H1 (cell line): ENCODE measurements around the gene CIROP. TPM values are rescaled to one million over a fixed set of nuclear protein-coding genes. Genes with fewer than 3 reads are reported as not detected.

Source experiments
- CTCF ChIA-PET: fragments of 300-600 bp; sonication (Branson Sonifier 250); formaldehyde crosslinking; loops from one replicate; lab custom pipeline; 2021; ENCODE audit not compliant: partially characterized antibody; lab: Charles Lee
- POLR2A ChIA-PET: fragments of 300-600 bp; sonication (Branson Sonifier 250); formaldehyde crosslinking; loops from one replicate; lab custom pipeline; 2021; ENCODE audit warnings: inconsistent platforms; ENCODE audit not compliant: partially characterized antibody; lab: Charles Lee
- DNase-seq, 2 experiments: peaks; one replicate each; pipeline versions ENCODE4 v3.0.0 to v3.0.0-alpha.2; 2010 to 2022; ENCODE audit warnings: low spot score in 2 of 2, low read depth in 1 of 2, mixed read lengths in 1 of 2
- FAIRE-seq: peaks from 2 replicates; lab custom pipeline; 2011; peaks lifted over from hg19 to GRCh38; lab: Jason Lieb, UNC
- H2AFZ ChIP-seq: 2 replicates; pipeline ENCODE4 v1.8.1; 2012; ENCODE audit warnings: low read length, inconsistent platforms
- H2AK5ac ChIP-seq: 2 replicates; pipeline ENCODE4 v1.6.1; 2013; ENCODE audit warnings: low read depth, low read length
- H2BK120ac ChIP-seq: replicated peaks from 2 replicates; pipeline ENCODE3; 2013; ENCODE audit warnings: low read depth, low read length, inconsistent platforms
- H2BK12ac ChIP-seq: 2 replicates; pipeline ENCODE4 v1.6.1; 2013; ENCODE audit warnings: low read depth, low read length
- H2BK15ac ChIP-seq: 2 replicates; pipeline ENCODE4 v1.6.1; 2013; ENCODE audit warnings: low read length
- H2BK20ac ChIP-seq: 2 replicates; pipeline ENCODE4 v1.6.1; 2013; ENCODE audit warnings: low read length
- H2BK5ac ChIP-seq: 2 replicates; pipeline ENCODE4 v1.6.1; 2013; ENCODE audit warnings: low read depth, low read length
- H3K14ac ChIP-seq: 2 replicates; pipeline ENCODE4 v1.6.1; 2013; ENCODE audit warnings: inconsistent platforms; ENCODE audit not compliant: insufficient read length
- H3K18ac ChIP-seq: 2 replicates; pipeline ENCODE4 v1.6.1; 2013; ENCODE audit warnings: low read length; ENCODE audit errors: extremely low read depth
- H3K23ac ChIP-seq: 2 replicates; pipeline ENCODE4 v1.6.1; 2013; ENCODE audit warnings: inconsistent platforms; ENCODE audit not compliant: insufficient read length
- H3K23me2 ChIP-seq: 2 replicates; pipeline ENCODE4 v1.6.1; 2013; ENCODE audit warnings: low read depth, low read length
- H3K27ac ChIP-seq: 2 replicates; pipeline ENCODE4 v1.6.1; 2011; ENCODE audit warnings: low read depth, low read length, inconsistent platforms
- H3K27me3 ChIP-seq, 4 experiments: replicated peaks in 1 of 4; 1 replicate in 1 of 4; 2 replicates in 3 of 4; pipeline versions ENCODE4 v1.6.1 to v1.8.1; 2011 to 2013; ENCODE audit warnings: low read length in 3 of 4, mild to moderate bottlenecking in 3 of 4, inconsistent platforms in 2 of 4, mixed read lengths in 2 of 4, moderate library complexity in 1 of 4; ENCODE audit not compliant: control insufficient read depth in 3 of 4, insufficient read depth in 3 of 4; ENCODE audit errors: extremely low read depth in 1 of 4
- H3K36me3 ChIP-seq, 4 experiments: 2 replicates each; pipeline versions ENCODE4 v1.6.1 to v1.8.1; 2011 to 2013; ENCODE audit warnings: mild to moderate bottlenecking in 4 of 4, low read length in 3 of 4, moderate library complexity in 2 of 4, control low read depth in 1 of 4, inconsistent platforms in 1 of 4; ENCODE audit not compliant: insufficient read depth in 4 of 4, control insufficient read depth in 2 of 4
- H3K4ac ChIP-seq: replicated peaks from 2 replicates; pipeline ENCODE3; 2013; ENCODE audit warnings: low read length, low read depth, mixed read lengths, inconsistent platforms; ENCODE audit not compliant: insufficient read length
- H3K4me1 ChIP-seq, 4 experiments: replicated peaks in 1 of 4; 1 replicate in 1 of 4; 2 replicates in 3 of 4; pipeline versions ENCODE4 v1.6.1 to v1.8.1; 2011 to 2013; ENCODE audit warnings: low read length in 3 of 4, inconsistent platforms in 2 of 4, mixed read lengths in 1 of 4; ENCODE audit not compliant: insufficient read depth in 4 of 4, control insufficient read depth in 3 of 4
- H3K4me2 ChIP-seq, 2 experiments: 2 replicates each; pipeline versions ENCODE4 v1.6.1 to v1.8.1; 2011 to 2013; ENCODE audit warnings: low read depth in 2 of 2, low read length in 2 of 2, control low read depth in 1 of 2, inconsistent platforms in 1 of 2, mild to moderate bottlenecking in 1 of 2; ENCODE audit not compliant: insufficient read depth in 1 of 2
- H3K4me3 ChIP-seq, 4 experiments: fragments of 200-600, 300-600 bp in 1 of 4; sonication (generic), shearing (Covaris generic), sonication (Bioruptor Twin) in 1 of 4; 2 replicates each; pipeline versions ENCODE4 v1.5.1 to v1.8.1; 2011 to 2016; ENCODE audit warnings: low read length in 4 of 4, low read depth in 3 of 4, control low read depth in 2 of 4, inconsistent platforms in 2 of 4, mild to moderate bottlenecking in 2 of 4, mixed read lengths in 1 of 4, moderate library complexity in 1 of 4; ENCODE audit not compliant: insufficient read depth in 2 of 4; ENCODE audit errors: extremely low read depth in 1 of 4
- H3K56ac ChIP-seq: replicated peaks from 2 replicates; pipeline ENCODE3; 2013; ENCODE audit warnings: low read depth, mild to moderate bottlenecking, mixed read lengths, low read length, inconsistent platforms; ENCODE audit not compliant: insufficient read length
- H3K79me1 ChIP-seq: 2 replicates; pipeline ENCODE4 v1.6.1; 2013; ENCODE audit warnings: low read depth, low read length, control low read depth
- H3K79me2 ChIP-seq, 2 experiments: 2 replicates each; pipeline versions ENCODE4 v1.6.1 to v1.8.1; 2012 to 2013; ENCODE audit warnings: low read length in 2 of 2, mild to moderate bottlenecking in 2 of 2, inconsistent platforms in 1 of 2; ENCODE audit not compliant: insufficient read depth in 2 of 2, control insufficient read depth in 1 of 2
- H3K9ac ChIP-seq, 4 experiments: replicated peaks in 1 of 4; 1 replicate in 1 of 4; 2 replicates in 3 of 4; pipeline versions ENCODE4 v1.6.1 to v1.8.1; 2011 to 2013; ENCODE audit warnings: low read depth in 3 of 4, low read length in 3 of 4, control low read depth in 2 of 4, mild to moderate bottlenecking in 2 of 4, moderate library complexity in 2 of 4, inconsistent platforms in 1 of 4; ENCODE audit errors: extremely low read depth in 1 of 4
- H3K9me3 ChIP-seq, 2 experiments: 2 replicates each; pipeline versions ENCODE4 v1.6.1 to v1.8.1; 2012 to 2013; ENCODE audit warnings: mild to moderate bottlenecking in 2 of 2, moderate library complexity in 2 of 2, control low read depth in 1 of 2, inconsistent platforms in 1 of 2, low read depth in 1 of 2, low read length in 1 of 2, mixed read lengths in 1 of 2; ENCODE audit not compliant: insufficient read depth in 2 of 2
- H4K20me1 ChIP-seq, 2 experiments: replicated peaks in 1 of 2; 2 replicates each; pipeline versions ENCODE3 to v1.8.1; 2011 to 2013; ENCODE audit warnings: inconsistent platforms in 2 of 2, low read length in 2 of 2, mild to moderate bottlenecking in 1 of 2; ENCODE audit not compliant: insufficient read depth in 2 of 2, control insufficient read depth in 1 of 2
- H4K5ac ChIP-seq: 2 replicates; pipeline ENCODE4 v1.6.1; 2013; ENCODE audit warnings: low read length, low read depth, mixed read lengths, inconsistent platforms; ENCODE audit not compliant: insufficient read length
- H4K8ac ChIP-seq: 2 replicates; pipeline ENCODE4 v1.8.0; 2013; ENCODE audit warnings: mild to moderate bottlenecking, moderate library complexity, low read length, inconsistent platforms; ENCODE audit not compliant: insufficient read depth; ENCODE audit errors: extremely low read depth
- H4K91ac ChIP-seq: replicated peaks from 2 replicates; pipeline ENCODE3; 2013; ENCODE audit warnings: low read length, mixed read lengths, inconsistent platforms; ENCODE audit not compliant: insufficient read length
- BACH1 ChIP-seq: IDR thresholded peaks from 2 replicates; pipeline ENCODE4 v1.6.1; 2012; ENCODE audit warnings: low read length, improper control_type of control experiment
- CHD2 ChIP-seq: IDR thresholded peaks from 2 replicates; pipeline ENCODE4 v1.6.1; 2012; ENCODE audit warnings: low read length, improper control_type of control experiment
- E2F6 ChIP-seq: IDR thresholded peaks from 2 replicates; pipeline ENCODE4 v1.6.1; 2012; ENCODE audit warnings: inconsistent platforms
- POLR2AphosphoS5 ChIP-seq: IDR thresholded peaks from 2 replicates; pipeline ENCODE4 v1.6.1; 2011; ENCODE audit warnings: low read depth, low read length
- SIRT6 ChIP-seq: IDR thresholded peaks from one replicate; pipeline ENCODE4 v1.7.1; 2012; ENCODE audit warnings: low read length, inconsistent platforms
- SP1 ChIP-seq: IDR thresholded peaks from 2 replicates; pipeline ENCODE4 v1.6.1; 2011; ENCODE audit warnings: low read depth, low read length
- TCF12 ChIP-seq: IDR thresholded peaks from 2 replicates; pipeline ENCODE4 v1.6.1; 2011; ENCODE audit warnings: low read depth, mild to moderate bottlenecking, low read length
- WGBS, 2 experiments: shearing (Covaris generic) in 1 of 2; methylation state at CpG; one replicate each; pipeline versions ENCODE4 v1.1.6 to v1.1.7; 2013 to 2015; ENCODE audit warnings: low lambda C conversion rate in 2 of 2, mixed read lengths in 2 of 2, inconsistent platforms in 1 of 2, low coverage in 1 of 2, missing lambda C conversion rate in 1 of 2; ENCODE audit not compliant: insufficient replicate concordance in 2 of 2, insufficient coverage in 1 of 2, insufficient read length in 1 of 2; ENCODE audit errors: extremely low coverage in 1 of 2, missing lambda C conversion rate in 1 of 2; 5-methylcytosine and 5-hydroxymethylcytosine counted together
- polyA plus RNA-seq, 7 experiments: library from polyadenylated mRNA; depleted of rRNA in 3 of 7; stranded (reverse) in 5 of 7; unstranded in 2 of 7; fragments of >200 nt in 5 of 7; fragments of 200-250 nt in 2 of 7; gene quantifications; 1 replicate in 5 of 7; 2 replicates in 1 of 7; 4 replicates in 1 of 7; pipeline versions ENCODE4 v1.2.1 to v1.2.3, GENCODE V29; 2011 to 2013; ENCODE audit warnings: missing spikeins in 2 of 7, mixed read lengths in 2 of 7
- total RNA-seq: library from RNA; stranded (reverse); fragmentation: NEBNext Ultra II Directional; extraction: Animal tissue kit (Norgen Biotek cat#: 25700); gene quantifications from 2 replicates; pipeline ENCODE4 v1.2.1, GENCODE V29; 2021

Gene CIROP
- total and polyA plus RNA-seq, 2 of the 8 experiments (the other 6 are each of a cell fraction or from before 2014, with no cell fraction given) = 0.06 TPM; not detected in 1

GRCh38 chr14:23086565-23086964 is 18.2 kb downstream of the CIROP start:
- FAIRE-seq = no peak
- Histone ChIP-seq H3K79me2 (peaks cover 0 to 14% of the 10 kb centered on the region in 2 experiments; a peak in 2 of 4 replicates), H4K8ac (no peak overlapping the region), H3K9ac (no peak overlapping the region), H3K14ac (no peak overlapping the region), H3K36me3 (peaks cover 20 to 87% (median 53%) of the 10 kb centered on the region in 4 experiments), H3K23ac (no peak overlapping the region), H3K4ac (no peak overlapping the region), H2BK5ac (no peak overlapping the region), H4K5ac (no peak overlapping the region), H3K79me1 (no peaks in the 10 kb centered on the region), H3K56ac (no peak overlapping the region), H3K4me3 (no peak overlapping the region), H3K4me1 (no peaks in the 10 kb centered on the region), H2BK120ac (no peak overlapping the region), H3K4me2 (no peak overlapping the region), H2BK20ac (no peak overlapping the region), H2BK15ac (no peak overlapping the region), H2AFZ (no peak overlapping the region), H2AK5ac (no peak overlapping the region), H2BK12ac (no peak overlapping the region), H4K20me1 (peaks cover 0 to 1% of the 10 kb centered on the region in 2 experiments), H3K27ac (no peak overlapping the region), H3K9me3 (no peaks in the 10 kb centered on the region), H4K91ac (no peak overlapping the region), H3K18ac (no peak overlapping the region), H3K23me2 (no peaks in the 10 kb centered on the region), H3K27me3 (no peaks in the 10 kb centered on the region)
- no peak for DNase-seq
- ChIA-PET CTCF (interaction anchor here (0.8 to 3.8 kb wide), 5 partner anchors 9 to 34 kb away, joined by 3 to 18 read pairs (median 4); no protein-coding TSS in a partner anchor), POLR2A (interaction anchor here (0.6 to 5.1 kb wide), 4 partner anchors 8 to 446 kb away, joined by 3 to 24 read pairs (median 10); partner anchors contain the start of genes ACIN1 and C14orf119)
- WGBS, 2 experiments = 92% methylated on average over 1 of the region's 1 CpG; no CpG with 5 or more reads in 1 of the 2 experiments
- TF ChIP-seq BACH1 (no peak), SP1 (no peak), POLR2AphosphoS5 (no peak), TCF12 (no peak), SIRT6 (no peak), CHD2 (no peak), E2F6 (no peak)
